ENCODE results near the gene KRTAP19-2.
"Not testable (repeated sequence)": the region's sequence is repeated elsewhere in the genome, so short reads cannot be mapped to it uniquely, and the experiment has no call there.

KRTAP19-2 gene, protein sequence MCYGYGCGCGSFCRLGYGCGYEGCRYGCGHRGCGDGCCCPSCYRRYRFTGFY

DNA sequence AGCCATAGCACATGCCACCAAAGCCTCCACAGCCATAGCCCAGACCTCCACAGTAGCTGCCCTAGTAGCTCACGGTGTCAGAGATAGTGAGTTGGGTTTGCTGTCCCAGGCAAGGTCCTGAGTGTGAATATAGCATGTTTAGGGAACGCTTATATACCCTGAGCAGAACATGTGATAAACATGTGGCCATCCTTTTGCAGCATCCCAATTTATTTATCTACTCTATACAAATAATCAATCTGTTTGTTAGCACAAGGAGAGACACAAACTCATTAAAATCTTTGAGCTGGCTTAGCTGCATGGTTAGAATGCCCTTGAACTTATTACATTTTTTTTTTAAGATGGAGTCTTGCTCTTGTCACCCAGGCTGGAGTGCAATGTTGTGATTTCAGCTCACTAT is at the start of gene KRTAP19-2:
KRTAP19-2 (minus strand) TSS at position 101 of the 400 bp plus-strand sequence; CDS start at position 13, 88 bp downstream.
- DNase-seq, result no peak
- Histone ChIP-seq H3K9me3 (peaks cover 0 to 7% (median 0%) of the 10 kb centered on the region in 3 donors), H3K4me3 (no peak within 1 kb of the TSS), H3K4me1 (no peaks in the 10 kb centered on the region), H3K27ac (no peak within 1 kb of the TSS), H3K27me3 (no peaks in the 10 kb centered on the region), H3K36me3 (no peaks in the 10 kb centered on the region)
- intact Hi-C loops (cut with DNase I; ENCODE audit: low total_unique reads), result no loop called here
- TF ChIP-seq, protein P1, sequence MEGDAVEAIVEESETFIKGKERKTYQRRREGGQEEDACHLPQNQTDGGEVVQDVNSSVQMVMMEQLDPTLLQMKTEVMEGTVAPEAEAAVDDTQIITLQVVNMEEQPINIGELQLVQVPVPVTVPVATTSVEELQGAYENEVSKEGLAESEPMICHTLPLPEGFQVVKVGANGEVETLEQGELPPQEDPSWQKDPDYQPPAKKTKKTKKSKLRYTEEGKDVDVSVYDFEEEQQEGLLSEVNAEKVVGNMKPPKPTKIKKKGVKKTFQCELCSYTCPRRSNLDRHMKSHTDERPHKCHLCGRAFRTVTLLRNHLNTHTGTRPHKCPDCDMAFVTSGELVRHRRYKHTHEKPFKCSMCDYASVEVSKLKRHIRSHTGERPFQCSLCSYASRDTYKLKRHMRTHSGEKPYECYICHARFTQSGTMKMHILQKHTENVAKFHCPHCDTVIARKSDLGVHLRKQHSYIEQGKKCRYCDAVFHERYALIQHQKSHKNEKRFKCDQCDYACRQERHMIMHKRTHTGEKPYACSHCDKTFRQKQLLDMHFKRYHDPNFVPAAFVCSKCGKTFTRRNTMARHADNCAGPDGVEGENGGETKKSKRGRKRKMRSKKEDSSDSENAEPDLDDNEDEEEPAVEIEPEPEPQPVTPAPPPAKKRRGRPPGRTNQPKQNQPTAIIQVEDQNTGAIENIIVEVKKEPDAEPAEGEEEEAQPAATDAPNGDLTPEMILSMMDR (IDR thresholded peaks at IDR 0.05), result no peak

DNA sequence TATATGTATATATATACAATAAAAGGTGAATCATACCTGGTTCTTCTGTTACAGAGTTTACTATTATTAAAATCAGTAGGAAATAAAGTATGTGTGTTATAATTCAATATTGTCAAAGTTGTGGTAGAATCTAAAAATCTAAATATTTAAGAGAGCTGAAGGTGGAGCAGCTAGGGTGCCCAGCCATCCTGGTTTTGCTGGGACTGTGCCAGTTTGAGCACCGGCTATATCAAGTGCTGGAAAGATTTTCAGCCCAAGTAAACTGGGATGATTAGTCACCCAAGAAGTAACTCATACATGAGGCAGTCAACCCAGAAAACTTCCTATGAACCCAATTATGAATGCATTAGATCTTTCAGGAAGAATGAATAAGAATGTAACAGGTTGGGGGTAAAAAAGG is 31.6 kb upstream of the KRTAP19-2 start:
- Histone ChIP-seq H3K27ac (no peak overlapping the region), H3K27me3 (no peaks in the 10 kb centered on the region), H3K9me3 (no peaks in the 10 kb centered on the region), H3K4me3 (no peak overlapping the region), H3K36me3 (no peaks in the 10 kb centered on the region), H3K4me1 (no peaks in the 10 kb centered on the region)
- DNase-seq, result no peak
- intact Hi-C loops (cut with DNase I; ENCODE audit: low total_unique reads), result no loop called here
- TF ChIP-seq, protein P1 (IDR thresholded peaks at IDR 0.05), result no peak

DNA sequence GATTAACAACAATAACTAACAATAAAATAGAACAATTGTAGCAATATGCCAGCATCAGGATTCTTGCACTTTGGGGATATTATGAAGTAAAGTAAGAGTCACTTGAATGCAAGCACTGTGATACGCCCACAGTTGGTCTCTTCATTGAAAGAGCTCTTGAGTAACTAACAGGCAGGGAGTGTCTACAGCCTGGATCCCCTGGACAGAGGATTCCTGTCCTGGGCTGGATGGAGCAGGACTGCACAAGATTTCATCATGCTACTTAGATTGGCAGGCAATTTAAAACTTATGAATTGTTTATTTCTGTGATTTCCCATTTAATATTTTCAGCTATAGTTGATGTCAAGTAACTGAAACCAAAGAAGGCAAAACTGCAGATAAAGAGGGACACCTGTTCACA is 28.4 kb upstream of the KRTAP19-2 start:
- H3K36me3 ChIP-seq, result no peaks in the 10 kb centered on the region
- DNase-seq, result no peak
- TF ChIP-seq, protein P1 (IDR thresholded peaks at IDR 0.05), result no peak
- no peaks in the 10 kb centered on the region for H3K27me3 ChIP-seq
- no peaks in the 10 kb centered on the region for H3K4me1 ChIP-seq
- intact Hi-C loops (cut with DNase I; ENCODE audit: low total_unique reads), result no loop called here
- H3K9me3 ChIP-seq, result no peaks in the 10 kb centered on the region
- no peak overlapping the region for H3K4me3 ChIP-seq
- H3K27ac ChIP-seq, result no peak overlapping the region

DNA sequence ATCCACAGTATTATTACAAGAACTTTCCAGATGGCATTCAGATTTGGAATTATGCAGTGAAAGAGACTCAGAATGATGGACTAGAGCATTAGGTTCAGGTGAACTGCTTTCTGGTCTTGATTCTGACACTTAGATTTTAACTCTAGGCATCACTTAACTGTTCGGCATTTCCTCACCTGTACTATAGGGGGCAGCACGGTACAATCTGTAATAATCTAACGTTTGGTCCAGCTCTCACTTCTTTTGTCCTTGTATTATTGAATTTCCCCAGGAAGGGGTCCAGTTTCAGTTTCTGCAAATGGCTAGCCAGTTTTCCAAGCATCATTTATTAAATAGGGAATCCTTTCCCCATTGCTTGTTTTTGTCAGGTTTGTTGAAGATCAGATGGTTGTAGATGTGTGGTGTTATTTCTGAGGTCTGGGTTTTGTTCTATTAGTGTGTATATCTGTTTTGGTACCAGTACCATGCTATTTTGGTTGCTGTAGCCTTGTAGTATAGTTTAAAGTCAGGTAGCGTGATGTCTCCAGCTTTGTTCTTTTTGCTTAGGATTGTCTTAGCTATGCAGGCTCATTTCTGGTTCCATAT is 18.5 kb upstream of the KRTAP19-2 start:
- H3K4me3 ChIP-seq; DNase-seq; H3K27me3 ChIP-seq; intact Hi-C loops (cut with DNase I; ENCODE audit: low total_unique reads); H3K9me3 ChIP-seq; H3K4me1 ChIP-seq; H3K27ac ChIP-seq; H3K36me3 ChIP-seq: not testable (repeated sequence)

DNA sequence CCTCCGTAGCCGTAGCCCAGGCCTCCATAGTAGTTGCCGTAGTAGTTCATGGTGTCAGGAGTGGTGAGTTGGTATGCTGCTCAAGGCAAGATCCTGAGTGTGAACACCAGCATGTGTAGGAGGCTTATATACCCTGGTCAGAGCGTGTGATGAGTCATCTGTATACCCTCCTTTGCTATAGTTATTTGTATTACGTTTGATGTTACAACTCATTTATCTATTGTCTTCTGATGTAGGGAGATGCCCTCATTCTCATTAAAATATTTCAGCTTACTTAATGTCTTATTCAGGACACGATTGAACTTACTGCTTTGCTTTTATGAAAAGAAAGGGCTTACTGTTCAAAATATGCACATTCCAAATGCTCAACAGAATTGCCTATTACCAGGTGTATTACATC is 14.8 kb upstream of the KRTAP19-2 start, which contains the start of gene KRTAP19-5:
KRTAP19-5 (minus strand) TSS at position 101 of the 400 bp plus-strand sequence; CDS start at position 50, 51 bp downstream.
- Histone ChIP-seq H3K9me3 (no peaks in the 10 kb centered on the region), H3K4me3 (no peak within 1 kb of the TSS), H3K27ac (no peak within 1 kb of the TSS), H3K4me1 (no peaks in the 10 kb centered on the region), H3K36me3 (no peaks in the 10 kb centered on the region), H3K27me3 (no peaks in the 10 kb centered on the region)
- DNase-seq, result no peak
- TF ChIP-seq, protein P1 (IDR thresholded peaks at IDR 0.05), result no peak
- intact Hi-C loops (cut with DNase I; ENCODE audit: low total_unique reads), result no loop called here

DNA sequence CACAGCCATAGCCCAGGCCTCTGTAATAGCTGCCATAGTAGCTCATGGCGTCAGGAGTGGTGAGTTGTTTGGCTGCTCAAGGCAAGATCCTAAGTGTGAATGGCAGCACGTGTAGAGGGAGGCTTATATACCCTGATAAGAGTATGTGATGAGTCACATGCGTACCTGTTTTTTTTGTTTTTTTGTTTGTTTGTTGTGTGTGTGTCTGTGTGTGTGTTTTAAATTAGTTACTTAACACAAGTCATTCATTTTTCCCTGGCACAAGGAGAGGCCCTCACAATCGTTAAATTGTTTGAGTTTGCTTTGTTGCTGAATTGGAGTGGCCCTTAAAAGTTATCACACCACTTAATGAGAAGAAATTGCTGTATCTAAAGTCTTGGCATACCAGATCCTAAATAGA is 9.8 kb upstream of the KRTAP19-2 start, which contains the start of gene KRTAP19-4:
KRTAP19-4 (minus strand) TSS at position 101 of the 400 bp plus-strand sequence; CDS start at position 46, 55 bp downstream.
- no peaks in the 10 kb centered on the region for H3K9me3 ChIP-seq
- intact Hi-C loops (cut with DNase I; ENCODE audit: low total_unique reads), result no loop called here
- DNase-seq, result no peak
- H3K27ac ChIP-seq, result no peak within 1 kb of the TSS
- H3K4me3 ChIP-seq, result no peak within 1 kb of the TSS
- no peaks in the 10 kb centered on the region for H3K36me3 ChIP-seq
- H3K27me3 ChIP-seq, result no peaks in the 10 kb centered on the region
- no peaks in the 10 kb centered on the region for H3K4me1 ChIP-seq
- TF ChIP-seq, protein P1 (IDR thresholded peaks at IDR 0.05), result no peak

Measured in tibial artery (tissue), 4 donors.